GM21367 (cell line): ENCODE results near the gene HOXD9.

Experiments
- ATAC-seq: cut with Tn5 transposase; IDR thresholded peaks from one replicate; pipeline ENCODE4 v1.9.1; 2021; ENCODE audit not compliant: unreplicated experiment

HOXD9 gene

DNA sequence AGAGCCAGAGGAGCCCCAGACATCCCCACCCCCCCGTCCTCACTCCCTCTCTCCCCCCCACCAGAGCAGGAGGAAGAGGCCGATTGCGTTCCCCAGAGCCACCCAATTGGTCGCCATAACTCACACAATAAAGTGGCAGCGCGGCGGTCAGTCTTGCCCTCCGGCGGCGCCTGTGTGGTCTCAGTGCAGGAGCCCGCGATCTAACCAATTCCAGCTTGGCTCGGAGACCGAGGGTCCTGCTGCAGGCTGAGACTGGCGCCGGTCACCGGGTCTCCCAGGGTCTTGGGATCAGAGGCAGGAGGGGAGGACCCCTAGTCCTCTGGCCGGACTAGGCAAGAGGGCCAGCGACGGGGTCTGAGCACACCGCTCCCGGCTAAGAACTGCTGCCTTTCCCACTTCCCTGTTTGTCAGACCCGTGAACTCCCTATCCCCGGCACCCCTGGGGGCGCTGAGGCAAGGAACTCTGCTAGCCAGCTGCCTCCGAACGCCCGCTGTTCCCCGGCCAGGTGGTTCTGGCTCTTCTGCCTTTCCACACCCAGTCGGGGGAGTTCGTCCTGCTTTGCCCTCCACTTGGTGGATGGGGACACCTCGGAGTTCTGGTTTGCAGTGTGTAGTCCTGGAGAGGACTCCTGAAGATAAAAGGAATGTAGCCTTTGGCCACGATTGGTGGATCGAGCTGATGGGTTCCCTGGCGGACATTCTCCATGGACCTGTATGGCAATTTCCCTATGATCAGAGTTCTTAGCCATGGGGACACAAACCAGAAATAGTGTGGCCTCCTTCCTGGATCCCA lies 24.0 kb upstream of the HOXD9 start:
- ATAC-seq, result no peak

DNA sequence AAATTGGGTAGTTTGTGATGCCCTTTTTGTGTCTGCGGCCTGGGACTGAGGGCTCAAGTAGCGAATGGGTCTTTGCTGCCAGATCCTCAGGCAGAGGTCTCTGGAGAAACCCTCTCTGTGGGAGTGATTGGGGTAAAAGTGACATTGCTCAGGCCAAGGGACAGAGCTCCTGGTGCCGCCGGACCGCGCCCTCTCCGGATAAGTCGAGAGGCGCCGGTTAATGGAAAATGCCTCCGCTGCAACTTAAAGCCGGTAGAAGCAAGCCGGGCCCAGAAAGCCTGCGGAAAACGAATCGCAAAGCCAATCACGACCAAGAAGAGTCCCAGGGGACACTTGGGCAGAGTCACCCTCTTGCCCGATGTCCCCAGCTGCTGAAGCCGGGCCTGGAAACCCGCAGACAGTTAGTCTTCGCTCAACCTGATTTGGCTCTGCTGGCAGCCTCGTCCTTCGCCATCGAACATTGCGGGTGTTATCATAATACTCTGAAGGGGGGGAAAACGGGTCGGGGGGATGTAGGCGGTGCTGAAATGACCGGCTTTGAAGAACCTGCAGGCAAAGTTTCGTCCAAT lies 23.3 kb upstream of the HOXD9 start:
- ATAC-seq, result no peak

DNA sequence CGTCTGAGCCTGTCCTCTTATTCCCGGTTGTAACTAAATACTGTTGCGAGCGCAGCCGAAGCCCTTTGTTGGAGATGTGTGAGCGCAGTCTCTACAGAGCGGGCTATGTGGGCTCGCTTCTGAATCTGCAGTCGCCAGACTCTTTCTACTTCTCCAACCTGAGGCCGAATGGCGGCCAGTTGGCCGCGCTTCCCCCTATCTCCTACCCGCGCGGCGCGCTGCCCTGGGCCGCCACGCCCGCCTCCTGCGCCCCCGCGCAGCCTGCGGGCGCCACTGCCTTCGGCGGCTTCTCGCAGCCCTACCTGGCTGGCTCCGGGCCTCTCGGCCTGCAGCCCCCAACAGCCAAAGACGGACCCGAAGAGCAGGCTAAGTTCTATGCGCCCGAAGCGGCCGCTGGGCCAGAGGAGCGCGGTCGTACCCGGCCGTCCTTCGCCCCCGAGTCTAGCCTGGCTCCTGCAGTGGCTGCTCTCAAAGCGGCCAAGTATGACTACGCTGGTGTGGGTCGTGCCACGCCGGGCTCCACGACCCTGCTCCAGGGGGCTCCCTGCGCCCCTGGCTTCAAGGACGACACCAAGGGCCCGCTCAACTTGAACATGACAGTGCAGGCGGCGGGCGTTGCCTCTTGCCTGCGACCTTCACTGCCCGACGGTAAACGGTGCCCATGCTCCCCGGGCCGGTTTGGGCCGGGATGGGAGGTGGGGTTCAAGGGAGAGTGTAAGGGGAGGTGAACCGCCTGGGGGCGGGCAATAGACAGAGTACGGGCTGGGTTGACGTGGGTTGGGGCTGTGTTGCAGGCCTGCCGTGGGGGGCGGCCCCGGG lies 22.6 kb upstream of the HOXD9 start, which contains the start of gene HOXD12:
TSS of gene HOXD12 (plus strand) at position 68 of the 819 bp plus-strand sequence. CDS start at position 75, 7 bp downstream.
- ATAC-seq, result no peak

DNA sequence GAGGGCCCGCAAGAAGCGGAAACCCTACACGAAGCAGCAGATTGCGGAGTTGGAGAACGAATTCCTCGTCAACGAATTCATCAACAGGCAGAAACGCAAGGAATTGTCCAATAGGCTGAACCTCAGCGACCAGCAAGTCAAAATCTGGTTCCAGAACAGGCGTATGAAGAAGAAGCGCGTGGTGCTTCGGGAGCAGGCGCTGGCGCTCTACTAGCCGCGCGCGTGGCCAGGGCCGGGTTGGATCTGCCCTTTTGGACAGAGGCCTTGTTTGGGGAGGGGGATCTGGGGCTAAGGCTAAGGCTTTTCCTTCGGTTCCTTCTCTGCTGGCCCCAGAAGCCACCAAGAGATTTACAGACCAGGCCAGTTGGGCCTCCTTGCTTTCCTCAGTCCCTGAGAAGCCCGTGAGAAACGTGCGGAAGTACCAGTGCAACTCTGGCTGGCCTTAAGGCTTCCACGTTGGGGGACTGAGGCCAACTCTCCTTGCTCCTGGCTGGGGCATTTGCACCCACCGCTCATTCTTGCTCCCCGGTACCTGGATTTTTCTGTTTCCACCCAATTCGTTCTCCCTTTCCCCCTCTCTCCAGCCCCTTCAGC lies 21.9 kb upstream of the HOXD9 start:
- no peak for ATAC-seq

DNA sequence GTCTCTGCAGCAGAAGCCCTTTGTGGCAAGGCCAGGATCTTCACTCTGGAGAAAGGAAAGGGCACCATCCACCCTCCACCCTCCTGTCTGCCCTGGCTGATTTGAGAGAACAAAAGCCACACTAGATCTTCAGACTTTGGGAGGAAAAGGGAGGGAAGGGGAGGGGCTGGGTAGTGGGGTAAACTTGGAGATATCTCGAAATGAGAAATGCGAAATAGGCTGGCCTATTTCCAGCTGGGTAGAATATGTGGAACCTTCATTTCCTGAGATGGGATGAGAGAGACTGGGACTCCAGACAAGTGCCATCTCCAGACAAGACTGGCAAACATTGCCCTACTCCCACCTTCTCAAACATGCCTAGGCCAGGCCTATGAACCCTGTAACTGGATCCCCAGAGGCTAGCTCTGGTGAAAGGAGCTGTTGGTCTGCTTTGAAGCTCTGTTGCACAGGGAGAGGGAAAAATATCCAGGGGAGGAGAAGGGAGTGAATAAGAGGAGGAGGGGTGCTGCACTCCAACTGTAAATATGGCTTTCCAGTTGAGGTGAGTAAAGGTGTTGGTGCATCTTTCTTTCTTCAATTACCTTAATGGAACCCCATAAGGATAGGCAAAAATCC lies 21.2 kb upstream of the HOXD9 start:
- no peak for ATAC-seq

DNA sequence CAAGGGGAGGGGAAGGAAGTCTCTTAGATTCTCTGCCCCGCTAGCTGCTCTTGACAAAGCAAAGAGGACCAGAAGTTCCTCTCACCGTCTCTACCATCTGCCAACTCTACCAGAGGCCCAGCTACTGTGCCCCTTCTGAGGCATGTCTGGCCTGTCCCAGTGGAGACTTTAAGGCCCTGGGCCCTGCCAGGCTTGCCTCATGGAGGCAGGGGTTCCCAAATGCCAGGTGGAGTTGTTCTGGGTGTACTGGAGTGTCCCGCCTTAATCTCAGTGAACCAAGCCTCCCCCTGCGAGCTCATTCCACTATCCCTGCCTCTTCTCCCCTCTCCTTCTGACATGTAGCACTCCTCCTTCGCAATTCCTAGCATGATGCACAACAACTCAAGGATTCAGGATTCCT lies 20.7 kb upstream of the HOXD9 start:
- no peak for ATAC-seq

DNA sequence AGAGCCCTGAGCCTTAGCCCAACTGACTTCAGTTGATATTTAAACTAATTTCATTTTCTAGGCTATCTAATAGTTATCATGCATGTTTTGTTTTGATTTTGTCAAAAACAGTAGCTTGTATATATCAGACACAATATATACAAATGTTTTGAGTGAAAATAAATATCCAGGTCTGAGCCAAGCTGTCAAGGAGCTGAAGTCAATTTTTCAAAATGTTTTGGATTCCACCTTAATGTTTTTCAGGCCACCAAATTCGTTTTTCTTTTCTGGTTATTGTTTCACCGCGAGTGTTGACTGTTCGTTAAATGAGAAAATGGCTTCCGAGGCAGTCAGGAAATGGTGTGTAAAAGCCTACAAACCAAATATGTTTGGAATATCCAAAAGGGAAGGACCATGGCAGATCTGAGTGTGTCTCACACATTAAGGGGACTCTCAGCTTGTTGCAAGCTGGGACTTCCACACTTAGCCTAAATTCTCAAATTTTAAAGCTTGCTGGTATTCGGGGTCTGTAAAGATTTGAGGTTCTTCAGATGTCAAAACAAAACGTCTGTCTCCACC lies 20.1 kb upstream of the HOXD9 start:
- ATAC-seq, result no peak

DNA sequence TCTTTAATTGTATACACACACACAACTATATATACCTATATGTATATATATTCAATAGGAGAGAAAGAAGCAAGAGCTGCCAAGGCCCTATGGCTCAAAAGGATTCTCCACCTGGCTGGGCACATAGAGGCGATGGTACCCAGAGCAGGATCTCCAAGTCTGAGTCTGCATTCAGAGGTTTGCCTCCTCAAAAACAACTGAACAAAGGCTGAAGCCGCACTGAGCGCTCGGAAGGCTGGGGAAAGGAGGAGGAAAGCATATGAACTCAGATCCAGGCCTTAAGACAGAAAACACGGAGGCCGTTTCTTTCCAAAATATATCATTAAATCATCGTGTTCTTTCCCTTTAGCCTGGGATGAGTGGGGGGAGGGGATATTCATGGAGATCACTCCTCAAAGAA lies 19.3 kb upstream of the HOXD9 start:
- ATAC-seq, result no peak

DNA sequence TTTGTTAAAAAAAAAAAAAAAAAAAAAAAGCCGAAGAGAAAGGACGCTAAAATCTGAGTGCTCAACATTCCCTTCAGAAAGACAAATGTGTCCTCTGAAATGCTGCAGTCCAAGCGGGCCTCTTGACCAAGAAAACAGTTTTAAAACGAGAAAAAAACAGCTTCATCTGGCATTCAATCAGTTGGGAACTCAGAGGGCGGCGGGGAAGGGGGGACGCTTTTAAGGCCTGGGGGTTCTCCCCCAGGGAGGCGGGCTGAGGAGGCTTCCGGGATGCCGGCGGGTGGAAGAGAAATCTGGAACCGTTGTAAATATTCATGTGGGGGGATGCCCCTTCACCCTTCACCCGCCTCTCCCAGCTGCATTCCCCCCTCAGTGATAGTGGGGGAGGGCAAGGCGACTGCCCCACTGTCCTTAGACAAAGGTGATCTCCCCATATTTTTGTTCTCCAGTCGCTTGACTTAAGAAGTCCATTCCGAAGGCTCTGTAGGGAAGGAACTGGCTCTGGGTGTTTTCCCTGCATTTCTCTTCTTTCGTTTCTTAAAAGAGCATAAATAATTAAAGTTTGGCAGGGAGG lies 18.7 kb upstream of the HOXD9 start:
- no peak for ATAC-seq

DNA sequence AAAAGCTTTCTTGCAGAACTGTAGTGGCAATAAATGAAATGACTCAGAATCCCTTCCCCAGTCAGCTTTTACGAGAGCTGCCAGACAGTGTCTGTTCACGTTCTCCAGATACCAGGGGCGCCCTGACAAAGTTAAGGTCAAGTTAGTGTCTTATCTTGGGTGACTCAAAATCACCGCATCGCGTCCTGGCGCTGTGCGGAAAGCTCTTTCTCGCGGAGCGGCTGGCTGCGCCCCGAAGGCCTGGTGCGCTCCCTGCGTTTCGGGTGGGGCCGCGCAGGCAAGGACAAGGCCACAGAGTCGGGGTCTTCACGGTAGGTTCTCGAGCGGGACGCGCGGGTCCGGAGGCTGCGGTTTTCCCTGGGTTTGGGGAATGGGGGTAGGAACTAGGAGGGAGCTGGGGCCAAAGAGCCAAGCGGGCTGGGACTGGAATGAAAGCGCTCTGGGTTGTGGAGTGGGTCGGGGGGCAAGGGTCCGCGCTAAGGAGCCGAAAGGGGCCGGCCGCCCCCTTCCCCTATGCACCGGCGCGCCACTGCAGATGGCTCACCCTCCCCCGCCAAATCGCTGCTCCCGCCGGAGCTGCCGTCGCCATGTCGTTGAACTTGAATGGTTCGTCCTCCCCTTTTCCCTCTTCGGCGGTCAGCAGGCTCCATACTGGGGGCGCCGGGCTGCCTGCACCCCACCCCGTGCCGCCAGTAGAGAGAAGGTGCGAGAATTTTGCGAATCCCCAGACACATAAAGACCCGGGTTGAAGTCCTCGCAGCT lies 18.0 kb upstream of the HOXD9 start:
- no peak for ATAC-seq

DNA sequence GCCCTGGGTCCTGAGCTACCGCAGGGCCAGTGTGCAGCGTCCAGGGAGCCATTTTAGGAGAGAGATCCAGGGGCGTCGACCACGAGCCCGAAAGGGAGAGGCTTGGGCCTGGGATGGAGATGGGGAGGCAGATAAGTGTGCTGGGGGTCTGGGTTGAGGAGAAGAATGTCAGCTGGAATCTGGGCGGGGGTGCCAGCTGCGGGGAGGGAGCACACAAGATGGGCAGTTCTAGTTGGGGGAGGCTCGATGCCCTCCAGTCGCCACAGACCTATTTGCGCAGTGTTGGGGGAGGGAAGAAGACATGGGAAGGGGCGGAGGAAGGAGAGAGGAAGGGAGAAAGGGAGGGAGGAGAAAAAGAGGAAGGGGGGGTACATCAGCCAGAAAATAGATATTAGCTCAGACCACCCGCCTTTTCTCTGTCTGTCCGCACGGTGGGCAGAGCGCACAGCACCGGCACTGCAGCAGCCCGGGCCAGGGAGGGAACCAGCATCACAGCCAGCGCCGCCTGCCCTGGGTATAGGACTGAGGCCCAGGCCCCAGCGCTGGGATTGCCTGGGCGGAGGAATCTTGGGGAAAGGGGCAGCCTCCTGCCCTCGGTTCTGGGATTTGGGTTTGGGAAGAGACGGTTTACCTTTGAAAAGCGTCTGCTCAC lies 17.3 kb upstream of the HOXD9 start:
- ATAC-seq, result no peak

DNA sequence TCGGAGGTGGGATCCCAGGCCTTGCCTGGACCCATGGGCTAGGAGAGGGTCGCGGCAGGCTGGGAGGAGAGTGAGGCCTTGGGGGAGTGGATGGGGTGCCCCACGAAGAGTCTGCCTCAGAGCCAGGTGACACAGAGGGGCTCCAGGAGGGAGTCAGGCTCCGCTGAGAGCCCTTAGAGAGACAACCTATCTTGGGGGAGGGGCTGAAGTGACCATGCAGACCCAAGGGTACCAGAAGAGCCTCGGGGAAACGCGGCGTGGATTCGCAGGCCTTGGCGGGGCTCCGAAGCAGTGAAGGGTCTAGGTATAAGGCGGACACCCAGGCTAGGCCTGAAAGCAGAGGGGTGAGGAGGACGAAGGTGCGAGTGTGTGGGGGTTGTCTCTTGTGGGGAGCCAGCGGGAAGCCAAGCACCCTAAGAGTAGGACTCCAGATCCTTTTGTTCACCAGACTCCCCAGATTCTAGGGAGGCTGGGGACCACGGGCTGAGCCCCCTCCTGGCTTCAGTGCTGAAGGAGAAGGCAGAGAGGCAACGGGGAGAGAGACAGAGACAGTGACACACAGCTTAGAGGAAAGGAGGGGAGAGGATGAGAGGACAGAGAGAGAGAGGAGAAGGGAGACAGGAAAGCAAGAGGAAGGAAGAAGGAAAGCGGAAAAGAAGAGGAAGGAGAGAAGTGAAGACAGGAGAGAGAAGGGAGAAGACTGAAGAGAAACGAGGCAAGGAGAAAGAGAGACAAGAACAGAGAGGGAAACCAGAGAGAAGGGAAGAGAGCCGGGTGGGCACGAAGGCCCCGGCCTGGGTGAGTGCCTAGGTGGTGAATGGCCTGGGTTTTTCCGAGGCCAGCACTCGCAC lies 16.6 kb upstream of the HOXD9 start:
- ATAC-seq, result no peak

DNA sequence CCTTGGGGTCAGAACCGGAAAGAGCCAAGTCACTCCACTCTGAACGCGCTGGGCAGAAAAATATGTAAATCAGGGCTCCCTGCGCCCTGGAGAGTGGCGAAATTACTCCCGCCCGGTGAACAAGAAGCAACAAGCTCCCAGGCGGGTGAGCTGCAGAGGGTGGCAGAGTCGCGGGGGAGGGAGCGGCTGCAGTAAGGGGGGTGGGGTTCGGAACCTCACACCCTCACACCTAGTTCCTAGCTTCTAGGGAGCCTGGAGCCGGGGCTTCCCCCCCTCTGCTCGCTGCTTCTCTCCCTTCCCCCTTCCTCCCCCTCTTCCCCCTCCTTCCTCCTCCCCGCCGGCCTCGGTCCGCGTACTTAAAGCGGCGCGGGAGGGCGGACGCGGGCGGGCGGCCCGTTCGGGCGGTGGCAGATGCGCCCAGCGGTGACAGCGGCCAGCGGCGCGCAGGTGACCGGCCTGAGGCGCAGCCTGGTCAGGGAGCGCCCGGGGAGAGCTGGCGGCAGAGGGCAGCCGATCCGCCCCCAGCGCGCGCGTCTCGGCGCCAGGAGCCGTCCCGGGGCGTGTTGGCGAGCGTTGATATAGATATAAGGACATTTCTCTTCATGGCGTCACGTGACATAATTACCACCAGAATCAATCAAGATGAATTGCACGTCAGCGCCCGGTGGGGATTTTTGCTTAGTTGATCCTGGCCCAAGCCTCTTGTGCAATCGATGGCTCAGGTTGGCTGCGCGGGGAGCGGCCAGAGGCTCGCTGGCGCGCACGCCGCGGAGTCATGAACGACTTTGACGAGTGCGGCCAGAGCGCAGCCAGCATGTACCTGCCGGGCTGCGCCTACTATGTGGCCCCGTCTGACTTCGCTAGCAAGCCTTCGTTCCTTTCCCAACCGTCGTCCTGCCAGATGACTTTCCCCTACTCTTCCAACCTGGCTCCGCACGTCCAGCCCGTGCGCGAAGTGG lies 15.7 kb upstream of the HOXD9 start, which contains the start of gene HOXD11:
TSS of gene HOXD11 (plus strand) at position 700 of the 959 bp plus-strand sequence. CDS start at position 776, 76 bp downstream.
- ATAC-seq, result no peak

DNA sequence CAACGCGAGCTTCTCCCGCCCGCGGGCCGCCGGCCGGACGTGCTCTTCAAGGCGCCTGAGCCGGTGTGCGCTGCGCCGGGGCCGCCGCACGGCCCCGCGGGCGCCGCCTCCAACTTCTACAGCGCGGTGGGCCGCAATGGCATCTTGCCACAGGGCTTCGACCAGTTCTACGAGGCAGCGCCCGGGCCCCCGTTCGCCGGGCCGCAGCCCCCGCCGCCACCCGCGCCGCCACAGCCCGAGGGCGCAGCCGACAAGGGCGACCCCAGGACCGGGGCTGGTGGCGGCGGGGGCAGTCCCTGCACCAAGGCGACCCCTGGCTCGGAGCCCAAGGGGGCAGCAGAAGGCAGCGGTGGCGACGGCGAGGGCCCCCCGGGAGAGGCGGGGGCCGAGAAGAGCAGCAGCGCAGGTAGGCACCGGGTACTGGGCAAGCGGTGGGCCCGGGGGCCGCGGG lies 14.8 kb upstream of the HOXD9 start:
- ATAC-seq, result no peak

DNA sequence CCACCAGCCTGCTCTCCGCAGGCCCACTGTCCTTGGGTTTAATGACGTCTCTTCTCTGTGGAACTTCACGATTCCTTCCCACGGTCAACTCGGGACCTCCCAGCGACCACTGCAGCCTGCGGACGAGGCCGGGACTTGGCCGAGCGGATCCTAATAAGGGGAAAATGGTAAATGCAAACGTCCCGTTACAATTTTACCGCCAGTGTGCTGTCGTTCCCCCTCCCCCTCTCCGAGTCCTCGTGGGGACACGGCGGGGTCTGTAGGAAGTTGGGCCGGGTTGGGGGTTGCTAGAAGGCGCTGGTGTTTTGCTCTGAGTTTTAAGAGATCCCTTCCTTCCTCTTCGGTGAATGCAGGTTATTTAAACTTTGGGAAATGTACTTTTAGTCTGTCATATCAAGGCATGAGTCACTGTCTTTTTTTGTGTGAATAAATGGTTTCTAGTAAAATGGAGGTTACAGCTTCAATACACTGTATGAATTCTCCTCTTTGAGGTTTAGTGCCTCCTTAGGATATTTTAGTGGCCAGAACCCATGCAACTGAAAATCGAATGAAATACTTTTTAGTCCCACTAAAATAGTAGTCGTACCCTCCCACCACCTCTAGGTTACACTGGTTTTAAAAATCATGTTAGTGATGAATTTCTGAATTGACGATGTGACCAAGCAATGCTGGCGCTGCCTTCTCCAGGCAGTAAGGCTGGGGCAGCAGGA lies 13.2 kb upstream of the HOXD9 start:
- no peak for ATAC-seq

DNA sequence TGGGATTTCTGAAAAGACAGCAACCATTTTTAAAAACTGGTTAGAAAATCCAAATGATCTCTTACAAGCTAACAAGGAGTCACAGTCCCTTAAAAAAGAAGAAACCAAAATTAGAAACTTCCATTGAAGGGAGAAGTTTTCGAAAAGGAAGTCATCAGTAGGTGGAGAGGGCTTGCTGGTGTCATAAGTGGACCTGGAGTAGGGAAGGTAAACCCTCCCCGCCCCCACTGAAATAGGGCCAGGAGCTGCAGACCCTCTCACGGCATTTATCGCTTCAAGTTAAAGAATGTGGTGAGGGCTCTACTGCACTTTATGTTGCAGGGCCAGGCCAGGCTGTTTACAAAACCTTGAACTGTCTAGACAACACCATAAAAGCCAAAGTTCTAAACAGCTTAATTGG lies 12.6 kb upstream of the HOXD9 start:
- no peak for ATAC-seq
